Ishikawa (cell line): ENCODE data around the gene ONECUT2.

Experiments
- CEBPB ChIP-seq: IDR thresholded peaks from 2 replicates; pipeline ENCODE4 v1.6.1; 2012
- EGR1 ChIP-seq: IDR thresholded peaks from 2 replicates; pipeline ENCODE4 v1.6.1; 2012
- EP300 ChIP-seq: IDR thresholded peaks from 2 replicates; pipeline ENCODE4 v1.6.1; 2012; ENCODE audit warnings: borderline replicate concordance
- FOXM1 ChIP-seq: IDR thresholded peaks from 2 replicates; pipeline ENCODE4 v1.6.1; 2012; ENCODE audit warnings: low read depth, borderline replicate concordance
- MAX ChIP-seq: IDR thresholded peaks from 2 replicates; pipeline ENCODE4 v1.6.1; 2012
- NFIC ChIP-seq: IDR thresholded peaks from 2 replicates; pipeline ENCODE4 v1.6.1; 2012
- RAD21 ChIP-seq: IDR thresholded peaks from 2 replicates; pipeline ENCODE4 v1.6.1; 2012; ENCODE audit warnings: low read depth
- REST ChIP-seq: IDR thresholded peaks from 2 replicates; pipeline ENCODE4 v1.6.1; 2012; ENCODE audit warnings: low read depth, mild to moderate bottlenecking
- TAF1 ChIP-seq: IDR thresholded peaks from 2 replicates; pipeline ENCODE4 v1.6.1; 2012; ENCODE audit warnings: low read depth, mild to moderate bottlenecking
- TEAD4 ChIP-seq: IDR thresholded peaks from 2 replicates; pipeline ENCODE4 v1.6.1; 2012
- YY1 ChIP-seq: IDR thresholded peaks from 2 replicates; pipeline ENCODE4 v1.6.1; 2012; ENCODE audit warnings: low read depth

GRCh38 chr18:57445488-57446319 lies 10.5 kb downstream of the ONECUT2 start:
- TF ChIP-seq EP300 (no peak), EGR1 (no peak), YY1 (no peak), REST (no peak), FOXM1 (no peak), RAD21 (no peak), TEAD4 (no peak), MAX (no peak), NFIC (no peak), CEBPB (no peak), TAF1 (no peak)
